ENCODE data around the gene IGSF9B.

DNA sequence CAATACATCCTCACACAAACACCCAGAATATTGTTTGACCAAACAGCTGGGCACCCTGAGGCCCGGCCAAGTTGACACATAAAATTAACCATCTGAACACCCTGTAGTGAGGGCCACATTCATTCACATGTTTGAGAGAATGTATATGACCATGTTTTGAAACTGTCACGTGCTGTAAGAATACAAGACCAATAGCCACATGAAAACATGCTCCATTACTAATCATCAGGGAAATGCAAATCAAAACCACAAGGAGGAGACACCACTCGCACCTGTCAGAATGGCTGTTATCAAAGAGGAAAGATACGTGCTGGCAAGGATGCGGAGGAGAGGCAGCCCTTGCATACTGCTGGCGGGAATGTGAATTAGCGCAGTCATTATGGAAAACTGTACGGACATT, 38.3 kb upstream of the IGSF9B start:
- TF ChIP-seq, protein P1, sequence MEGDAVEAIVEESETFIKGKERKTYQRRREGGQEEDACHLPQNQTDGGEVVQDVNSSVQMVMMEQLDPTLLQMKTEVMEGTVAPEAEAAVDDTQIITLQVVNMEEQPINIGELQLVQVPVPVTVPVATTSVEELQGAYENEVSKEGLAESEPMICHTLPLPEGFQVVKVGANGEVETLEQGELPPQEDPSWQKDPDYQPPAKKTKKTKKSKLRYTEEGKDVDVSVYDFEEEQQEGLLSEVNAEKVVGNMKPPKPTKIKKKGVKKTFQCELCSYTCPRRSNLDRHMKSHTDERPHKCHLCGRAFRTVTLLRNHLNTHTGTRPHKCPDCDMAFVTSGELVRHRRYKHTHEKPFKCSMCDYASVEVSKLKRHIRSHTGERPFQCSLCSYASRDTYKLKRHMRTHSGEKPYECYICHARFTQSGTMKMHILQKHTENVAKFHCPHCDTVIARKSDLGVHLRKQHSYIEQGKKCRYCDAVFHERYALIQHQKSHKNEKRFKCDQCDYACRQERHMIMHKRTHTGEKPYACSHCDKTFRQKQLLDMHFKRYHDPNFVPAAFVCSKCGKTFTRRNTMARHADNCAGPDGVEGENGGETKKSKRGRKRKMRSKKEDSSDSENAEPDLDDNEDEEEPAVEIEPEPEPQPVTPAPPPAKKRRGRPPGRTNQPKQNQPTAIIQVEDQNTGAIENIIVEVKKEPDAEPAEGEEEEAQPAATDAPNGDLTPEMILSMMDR (IDR thresholded peaks at IDR 0.05), result no peak
- TF ChIP-seq POLR2A (IDR thresholded peaks at IDR 0.05), result no peak

All from lower leg skin (tissue), 3 donors.